ENCODE measurements around the gene TFF1.

TFF1 gene

DNA sequence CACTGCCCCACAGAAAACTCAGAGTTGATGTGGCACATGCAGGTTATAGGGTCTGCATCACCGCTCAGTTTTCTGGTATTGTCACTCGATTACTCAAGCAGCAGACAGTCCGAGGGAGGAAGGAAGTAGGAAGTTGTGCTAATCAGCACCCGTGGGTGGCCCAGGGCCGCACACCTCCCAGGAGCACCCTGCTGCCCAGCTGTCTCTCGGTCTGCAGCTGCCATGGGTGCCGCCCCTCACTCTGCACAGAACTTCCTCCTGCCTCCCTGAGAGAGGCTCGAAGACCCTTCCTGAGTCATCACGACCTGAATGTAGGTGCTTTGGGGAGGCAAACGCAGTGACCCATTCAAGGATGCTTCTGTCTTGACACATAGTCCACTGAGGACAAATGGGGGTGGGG, 47.0 kb downstream of the TFF1 start:
- TF ChIP-seq, protein P1, sequence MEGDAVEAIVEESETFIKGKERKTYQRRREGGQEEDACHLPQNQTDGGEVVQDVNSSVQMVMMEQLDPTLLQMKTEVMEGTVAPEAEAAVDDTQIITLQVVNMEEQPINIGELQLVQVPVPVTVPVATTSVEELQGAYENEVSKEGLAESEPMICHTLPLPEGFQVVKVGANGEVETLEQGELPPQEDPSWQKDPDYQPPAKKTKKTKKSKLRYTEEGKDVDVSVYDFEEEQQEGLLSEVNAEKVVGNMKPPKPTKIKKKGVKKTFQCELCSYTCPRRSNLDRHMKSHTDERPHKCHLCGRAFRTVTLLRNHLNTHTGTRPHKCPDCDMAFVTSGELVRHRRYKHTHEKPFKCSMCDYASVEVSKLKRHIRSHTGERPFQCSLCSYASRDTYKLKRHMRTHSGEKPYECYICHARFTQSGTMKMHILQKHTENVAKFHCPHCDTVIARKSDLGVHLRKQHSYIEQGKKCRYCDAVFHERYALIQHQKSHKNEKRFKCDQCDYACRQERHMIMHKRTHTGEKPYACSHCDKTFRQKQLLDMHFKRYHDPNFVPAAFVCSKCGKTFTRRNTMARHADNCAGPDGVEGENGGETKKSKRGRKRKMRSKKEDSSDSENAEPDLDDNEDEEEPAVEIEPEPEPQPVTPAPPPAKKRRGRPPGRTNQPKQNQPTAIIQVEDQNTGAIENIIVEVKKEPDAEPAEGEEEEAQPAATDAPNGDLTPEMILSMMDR (conservative IDR thresholded peaks at IDR 0.05; ENCODE audit: low read depth), result no peak
- ChIA-PET CTCF (no interaction called here), POLR2A (ENCODE audit: low non-redundant PET) (no interaction called here)
- no peak overlapping the region for H3K27ac ChIP-seq
- no peak for DNase-seq (ENCODE audit: low spot score)

DNA sequence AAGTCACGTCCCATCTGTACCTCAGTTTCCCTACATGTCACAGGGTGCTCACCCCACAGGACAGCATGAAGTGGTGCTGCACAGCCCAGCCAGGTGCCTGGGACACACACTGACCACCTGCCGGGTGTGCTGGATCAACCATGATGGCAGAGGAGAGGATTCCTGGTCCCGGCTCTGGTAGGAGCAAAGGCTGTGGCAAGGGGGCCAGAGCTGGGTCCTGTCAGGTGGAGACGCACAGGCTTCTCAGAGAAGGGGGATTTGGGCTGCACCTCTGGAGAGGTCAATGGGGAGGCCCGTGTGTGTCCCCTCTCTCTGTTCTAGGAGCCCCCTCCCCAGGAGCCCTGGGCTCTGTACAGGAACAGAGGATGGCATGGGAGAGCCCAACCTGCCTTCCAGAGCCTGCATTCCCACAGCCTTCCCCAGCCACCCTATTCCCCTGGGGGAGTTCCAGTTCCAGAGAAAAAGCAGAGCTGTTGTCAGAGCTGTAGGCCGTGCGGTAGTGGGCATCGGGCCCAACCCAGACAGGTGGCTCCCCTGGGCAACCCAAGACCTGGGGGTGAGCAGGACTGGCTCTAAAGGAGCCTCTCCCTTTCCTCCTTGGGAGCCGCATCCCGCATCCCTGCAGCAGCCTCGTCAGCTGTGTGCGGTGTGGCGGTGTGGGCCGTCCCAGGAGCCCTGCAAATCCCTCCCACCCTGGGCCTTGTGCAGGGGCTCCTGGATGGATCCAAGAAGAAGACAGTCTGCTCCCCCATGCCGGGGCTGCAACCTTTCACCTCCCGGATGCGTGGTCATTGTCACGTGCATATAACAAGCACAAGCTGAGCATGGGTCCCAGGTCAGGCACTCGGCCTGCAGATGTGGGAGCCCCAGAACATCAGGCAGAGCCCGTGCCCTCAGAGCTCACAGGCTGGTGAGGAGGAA, 48.2 kb downstream of the TFF1 start:
- POLR2A ChIA-PET (ENCODE audit: low non-redundant PET), result no interaction called here
- DNase-seq (ENCODE audit: low spot score), result no peak
- TF ChIP-seq, protein P1 (conservative IDR thresholded peaks at IDR 0.05; ENCODE audit: low read depth), result no peak
- CTCF ChIA-PET, result interaction anchor here (1.0 kb wide), 1 partner anchor 173 kb away, joined by 3 read pairs; no protein-coding TSS in a partner anchor
- no peak overlapping the region for H3K27ac ChIP-seq

DNA sequence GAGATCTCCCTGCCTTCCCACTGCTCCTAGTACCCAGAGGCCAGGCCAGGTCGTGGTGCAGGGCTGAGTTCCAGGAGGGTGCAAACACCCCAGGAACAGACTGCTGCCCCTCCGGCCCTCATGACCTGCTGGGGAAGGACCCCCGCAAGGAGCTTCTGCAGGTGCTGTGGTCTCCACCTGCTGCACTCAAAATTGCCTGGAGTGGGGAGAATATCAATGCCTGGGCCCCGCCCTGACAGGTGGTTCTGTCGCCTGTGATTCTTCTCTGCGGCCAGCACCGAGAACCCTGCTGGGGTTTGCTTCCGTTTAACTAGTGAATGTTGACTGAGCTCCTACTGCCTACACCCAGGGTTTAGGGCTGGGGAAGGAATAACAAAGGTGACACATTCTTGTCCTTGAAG, 49.0 kb downstream of the TFF1 start:
- CTCF ChIA-PET, result interaction anchor here (1.0 kb wide), 1 partner anchor 172 kb away, joined by 3 read pairs; no protein-coding TSS in a partner anchor
- no peak overlapping the region for H3K27ac ChIP-seq
- TF ChIP-seq, protein P1 (conservative IDR thresholded peaks at IDR 0.05; ENCODE audit: low read depth), result no peak
- no peak for DNase-seq (ENCODE audit: low spot score)
- POLR2A ChIA-PET (ENCODE audit: low non-redundant PET), result no interaction called here

DNA sequence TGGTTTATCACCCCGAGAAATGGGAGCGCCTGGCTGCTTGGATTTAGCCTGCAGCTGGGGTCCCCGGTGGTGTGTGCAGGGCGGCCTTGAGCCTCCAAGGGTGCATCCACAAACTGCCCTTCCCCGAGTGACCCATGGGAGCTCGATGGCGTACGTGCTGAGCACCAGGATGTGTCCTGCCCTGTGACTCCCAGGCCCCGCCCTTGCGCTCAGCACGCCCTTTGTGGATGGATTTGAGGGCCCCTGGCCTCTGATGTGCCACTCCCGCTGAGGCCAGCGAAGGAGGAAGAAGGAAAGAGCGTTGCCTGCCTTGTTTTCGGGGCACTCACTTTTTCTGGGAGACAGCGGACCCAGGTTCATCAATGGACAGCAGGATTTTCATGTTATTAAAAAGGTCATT, 49.4 kb downstream of the TFF1 start:
- CTCF ChIA-PET, result no interaction called here
- POLR2A ChIA-PET (ENCODE audit: low non-redundant PET), result no interaction called here
- no peak for DNase-seq (ENCODE audit: low spot score)
- TF ChIP-seq, protein P1 (conservative IDR thresholded peaks at IDR 0.05; ENCODE audit: low read depth), result no peak
- H3K27ac ChIP-seq, result no peak overlapping the region

DNA sequence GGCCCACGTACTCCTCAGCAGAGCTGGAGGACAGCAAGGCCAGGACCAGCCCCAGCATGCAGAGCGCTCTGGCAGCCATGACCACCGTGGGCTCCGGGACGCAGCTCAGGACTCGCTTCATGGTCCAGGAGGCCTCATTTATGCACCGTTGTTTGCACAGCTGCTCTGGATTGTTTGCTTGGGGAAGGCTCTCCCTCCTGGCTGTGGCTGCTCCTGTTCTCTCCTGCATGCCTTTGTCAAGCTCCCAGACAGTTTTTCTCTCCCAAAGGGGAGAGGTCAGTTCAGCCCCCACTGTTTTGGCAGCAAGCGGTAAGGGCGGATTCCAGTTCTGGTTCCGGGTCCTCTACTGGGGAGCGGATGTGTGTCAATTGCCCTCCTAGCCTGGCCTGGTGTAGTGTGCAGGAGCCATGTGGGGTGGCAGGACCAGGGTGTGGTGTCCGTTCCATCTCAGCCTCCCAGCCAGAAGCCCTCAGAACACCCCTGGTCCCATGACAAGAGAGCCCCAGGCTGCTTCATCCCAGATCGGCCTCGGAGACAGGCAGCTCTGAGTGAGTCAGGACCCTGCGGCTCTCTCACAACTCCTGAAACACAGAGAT, 50.9 kb downstream of the TFF1 start, which contains the start of gene TFF3:
TFF3 (minus strand) TSS at position 114 of the 596 bp plus-strand sequence; CDS start at position 79, 35 bp downstream.
- TF ChIP-seq, protein P1 (conservative IDR thresholded peaks at IDR 0.05; ENCODE audit: low read depth), result no peak
- POLR2A ChIA-PET (ENCODE audit: low non-redundant PET), result no interaction called here
- CTCF ChIA-PET, result interaction anchor here (0.6 kb wide), 1 partner anchor 821 kb away, joined by 3 read pairs; no protein-coding TSS in a partner anchor
- peak within 1 kb of the TSS; percentile 34 for H3K27ac ChIP-seq
- DNase-seq (ENCODE audit: low spot score), result no peak

DNA sequence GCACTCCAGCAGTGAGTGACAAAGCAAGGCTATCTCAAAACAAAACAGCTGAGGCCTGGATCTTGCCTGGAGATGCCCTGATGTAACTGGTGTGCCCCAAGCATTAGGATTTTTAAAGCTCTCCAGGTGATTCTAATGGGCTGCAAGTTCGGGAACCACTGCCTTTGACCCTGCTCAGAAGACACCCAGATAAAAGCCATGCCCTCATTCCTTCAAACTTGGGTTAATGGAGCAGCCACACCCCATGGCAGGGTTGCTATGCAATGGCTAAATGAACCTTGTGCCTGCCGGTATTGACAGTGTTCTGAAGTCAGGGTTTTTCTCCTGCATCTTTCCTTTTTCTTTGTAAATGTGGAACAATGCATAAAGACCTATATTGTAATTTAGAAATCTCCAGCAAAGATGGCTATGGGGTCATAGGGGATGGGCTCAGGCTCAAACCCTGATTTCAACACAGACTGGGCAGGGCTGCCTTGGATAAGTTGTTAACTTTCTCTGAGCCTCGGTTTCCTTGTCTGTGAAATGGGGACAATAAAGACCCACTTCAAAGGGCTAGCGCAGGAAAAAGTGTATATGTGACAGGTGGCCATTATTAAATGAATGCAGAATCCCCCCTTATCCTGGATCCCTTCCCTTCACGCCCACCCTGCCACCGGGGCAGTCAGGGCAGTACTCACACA, 51.6 kb downstream of the TFF1 start:
- ChIA-PET POLR2A (ENCODE audit: low non-redundant PET) (no interaction called here), CTCF (interaction anchor here (0.6 kb wide), 2 partner anchors 303 to 820 kb away, joined by 3 read pairs; no protein-coding TSS in a partner anchor)
- TF ChIP-seq, protein P1 (conservative IDR thresholded peaks at IDR 0.05; ENCODE audit: low read depth), result no peak
- peak overlapping the region; percentile 34 for H3K27ac ChIP-seq
- DNase-seq (ENCODE audit: low spot score), result no peak
